HG03159 (cell line): ENCODE results near the gene CA9.

Experiments
- ATAC-seq: cut with Tn5 transposase; IDR thresholded peaks from one replicate; pipeline ENCODE4 v1.9.1; 2021; ENCODE audit warnings: mild to moderate bottlenecking, moderate library complexity; ENCODE audit not compliant: unreplicated experiment

CA9 gene

DNA sequence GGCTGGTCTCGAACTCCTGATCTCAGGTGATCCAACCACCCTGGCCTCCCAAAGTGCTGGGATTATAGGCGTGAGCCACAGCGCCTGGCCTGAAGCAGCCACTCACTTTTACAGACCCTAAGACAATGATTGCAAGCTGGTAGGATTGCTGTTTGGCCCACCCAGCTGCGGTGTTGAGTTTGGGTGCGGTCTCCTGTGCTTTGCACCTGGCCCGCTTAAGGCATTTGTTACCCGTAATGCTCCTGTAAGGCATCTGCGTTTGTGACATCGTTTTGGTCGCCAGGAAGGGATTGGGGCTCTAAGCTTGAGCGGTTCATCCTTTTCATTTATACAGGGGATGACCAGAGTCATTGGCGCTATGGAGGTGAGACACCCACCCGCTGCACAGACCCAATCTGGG, 1.5 kb downstream of the CA9 start:
- no peak for ATAC-seq

DNA sequence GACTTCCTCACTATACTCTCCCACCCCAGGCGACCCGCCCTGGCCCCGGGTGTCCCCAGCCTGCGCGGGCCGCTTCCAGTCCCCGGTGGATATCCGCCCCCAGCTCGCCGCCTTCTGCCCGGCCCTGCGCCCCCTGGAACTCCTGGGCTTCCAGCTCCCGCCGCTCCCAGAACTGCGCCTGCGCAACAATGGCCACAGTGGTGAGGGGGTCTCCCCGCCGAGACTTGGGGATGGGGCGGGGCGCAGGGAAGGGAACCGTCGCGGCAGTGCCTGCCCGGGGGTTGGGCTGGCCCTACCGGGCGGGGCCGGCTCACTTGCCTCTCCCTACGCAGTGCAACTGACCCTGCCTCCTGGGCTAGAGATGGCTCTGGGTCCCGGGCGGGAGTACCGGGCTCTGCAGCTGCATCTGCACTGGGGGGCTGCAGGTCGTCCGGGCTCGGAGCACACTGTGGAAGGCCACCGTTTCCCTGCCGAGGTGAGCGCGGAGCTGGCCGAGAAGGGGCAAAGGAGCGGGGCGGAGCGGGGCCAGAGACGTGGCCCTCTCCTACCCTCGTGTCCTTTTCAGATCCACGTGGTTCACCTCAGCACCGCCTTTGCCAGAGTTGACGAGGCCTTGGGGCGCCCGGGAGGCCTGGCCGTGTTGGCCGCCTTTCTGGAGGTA, 2.1 kb downstream of the CA9 start:
- no peak for ATAC-seq

DNA sequence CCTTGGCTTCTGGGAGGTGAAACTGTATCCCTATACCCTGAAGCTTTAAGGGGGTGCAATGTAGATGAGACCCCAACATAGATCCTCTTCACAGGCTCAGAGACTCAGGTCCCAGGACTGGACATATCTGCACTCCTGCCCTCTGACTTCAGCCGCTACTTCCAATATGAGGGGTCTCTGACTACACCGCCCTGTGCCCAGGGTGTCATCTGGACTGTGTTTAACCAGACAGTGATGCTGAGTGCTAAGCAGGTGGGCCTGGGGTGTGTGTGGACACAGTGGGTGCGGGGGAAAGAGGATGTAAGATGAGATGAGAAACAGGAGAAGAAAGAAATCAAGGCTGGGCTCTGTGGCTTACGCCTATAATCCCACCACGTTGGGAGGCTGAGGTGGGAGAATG, 5.4 kb downstream of the CA9 start:
- no peak for ATAC-seq

DNA sequence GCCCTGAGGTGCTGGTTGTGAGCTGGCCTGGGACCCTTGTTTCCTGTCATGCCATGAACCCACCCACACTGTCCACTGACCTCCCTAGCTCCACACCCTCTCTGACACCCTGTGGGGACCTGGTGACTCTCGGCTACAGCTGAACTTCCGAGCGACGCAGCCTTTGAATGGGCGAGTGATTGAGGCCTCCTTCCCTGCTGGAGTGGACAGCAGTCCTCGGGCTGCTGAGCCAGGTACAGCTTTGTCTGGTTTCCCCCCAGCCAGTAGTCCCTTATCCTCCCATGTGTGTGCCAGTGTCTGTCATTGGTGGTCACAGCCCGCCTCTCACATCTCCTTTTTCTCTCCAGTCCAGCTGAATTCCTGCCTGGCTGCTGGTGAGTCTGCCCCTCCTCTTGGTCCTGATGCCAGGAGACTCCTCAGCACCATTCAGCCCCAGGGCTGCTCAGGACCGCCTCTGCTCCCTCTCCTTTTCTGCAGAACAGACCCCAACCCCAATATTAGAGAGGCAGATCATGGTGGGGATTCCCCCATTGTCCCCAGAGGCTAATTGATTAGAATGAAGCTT, 6.1 kb downstream of the CA9 start:
- ATAC-seq = no peak

DNA sequence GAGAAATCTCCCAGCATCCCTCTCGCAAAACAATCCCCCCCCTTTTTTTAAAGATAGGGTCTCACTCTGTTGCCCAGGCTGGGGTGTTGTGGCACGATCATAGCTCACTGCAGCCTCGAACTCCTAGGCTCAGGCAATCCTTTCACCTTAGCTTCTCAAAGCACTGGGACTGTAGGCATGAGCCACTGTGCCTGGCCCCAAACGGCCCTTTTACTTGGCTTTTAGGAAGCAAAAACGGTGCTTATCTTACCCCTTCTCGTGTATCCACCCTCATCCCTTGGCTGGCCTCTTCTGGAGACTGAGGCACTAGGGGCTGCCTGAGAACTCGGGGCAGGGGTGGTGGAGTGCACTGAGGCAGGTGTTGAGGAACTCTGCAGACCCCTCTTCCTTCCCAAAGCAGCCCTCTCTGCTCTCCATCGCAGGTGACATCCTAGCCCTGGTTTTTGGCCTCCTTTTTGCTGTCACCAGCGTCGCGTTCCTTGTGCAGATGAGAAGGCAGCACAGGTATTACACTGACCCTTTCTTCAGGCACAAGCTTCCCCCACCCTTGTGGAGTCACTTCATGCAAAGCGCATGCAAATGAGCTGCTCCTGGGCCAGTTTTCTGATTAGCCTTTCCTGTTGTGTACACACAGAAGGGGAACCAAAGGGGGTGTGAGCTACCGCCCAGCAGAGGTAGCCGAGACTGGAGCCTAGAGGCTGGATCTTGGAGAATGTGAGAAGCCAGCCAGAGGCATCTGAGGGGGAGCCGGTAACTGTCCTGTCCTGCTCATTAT, 6.8 kb downstream of the CA9 start:
- ATAC-seq = no peak

DNA sequence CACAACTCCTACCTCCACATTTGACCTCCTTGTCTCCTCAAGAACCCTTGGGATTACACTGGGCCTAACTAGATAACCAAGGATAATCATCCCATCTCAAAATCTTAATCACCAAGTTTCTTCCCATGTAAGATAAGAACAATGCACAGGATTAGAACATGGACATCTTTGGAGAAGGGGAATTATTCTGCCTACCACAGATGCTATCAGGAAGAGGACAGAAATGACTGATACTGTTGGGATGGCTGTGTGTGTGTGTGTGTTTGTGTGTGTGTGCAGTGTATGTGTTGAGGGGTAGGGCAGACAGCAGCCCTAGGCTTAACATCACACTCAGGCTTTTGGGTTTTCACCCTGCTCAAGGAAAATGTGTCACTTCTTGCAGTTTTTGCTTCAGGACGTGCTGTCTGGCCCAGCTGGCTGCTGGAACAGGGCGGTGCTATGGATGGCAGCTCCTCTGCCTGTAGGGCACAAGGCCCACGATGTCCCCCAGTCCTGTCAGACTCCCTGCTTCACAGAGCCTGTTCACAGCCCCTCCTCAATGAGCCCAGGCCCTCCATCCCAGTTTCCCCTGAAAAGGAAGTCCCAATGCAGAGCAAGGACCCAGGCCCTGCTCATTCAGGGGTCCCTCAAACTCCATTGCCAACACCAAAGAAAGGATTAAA, 7.7 kb downstream of the CA9 start:
- ATAC-seq = no peak

DNA sequence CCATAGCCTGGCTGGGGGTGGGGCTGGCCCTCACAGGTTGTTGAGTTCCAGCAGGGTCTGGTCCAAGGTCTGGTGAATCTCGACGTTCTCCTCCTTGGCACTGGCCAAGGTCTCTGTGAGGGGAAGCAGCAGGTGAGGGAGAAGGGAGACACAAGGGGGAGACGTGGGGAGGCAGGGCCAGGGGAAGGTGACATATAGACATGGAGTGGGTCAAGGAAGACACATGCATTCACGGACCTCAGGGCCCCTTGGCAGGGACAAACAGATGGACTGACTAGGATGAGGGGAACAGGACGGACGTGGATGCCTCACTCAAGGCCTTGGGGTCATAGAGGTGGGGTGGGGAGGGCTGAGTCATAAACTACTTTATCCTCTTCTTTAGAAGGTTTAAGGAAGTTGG, 8.3 kb downstream of the CA9 start:
- no peak for ATAC-seq

DNA sequence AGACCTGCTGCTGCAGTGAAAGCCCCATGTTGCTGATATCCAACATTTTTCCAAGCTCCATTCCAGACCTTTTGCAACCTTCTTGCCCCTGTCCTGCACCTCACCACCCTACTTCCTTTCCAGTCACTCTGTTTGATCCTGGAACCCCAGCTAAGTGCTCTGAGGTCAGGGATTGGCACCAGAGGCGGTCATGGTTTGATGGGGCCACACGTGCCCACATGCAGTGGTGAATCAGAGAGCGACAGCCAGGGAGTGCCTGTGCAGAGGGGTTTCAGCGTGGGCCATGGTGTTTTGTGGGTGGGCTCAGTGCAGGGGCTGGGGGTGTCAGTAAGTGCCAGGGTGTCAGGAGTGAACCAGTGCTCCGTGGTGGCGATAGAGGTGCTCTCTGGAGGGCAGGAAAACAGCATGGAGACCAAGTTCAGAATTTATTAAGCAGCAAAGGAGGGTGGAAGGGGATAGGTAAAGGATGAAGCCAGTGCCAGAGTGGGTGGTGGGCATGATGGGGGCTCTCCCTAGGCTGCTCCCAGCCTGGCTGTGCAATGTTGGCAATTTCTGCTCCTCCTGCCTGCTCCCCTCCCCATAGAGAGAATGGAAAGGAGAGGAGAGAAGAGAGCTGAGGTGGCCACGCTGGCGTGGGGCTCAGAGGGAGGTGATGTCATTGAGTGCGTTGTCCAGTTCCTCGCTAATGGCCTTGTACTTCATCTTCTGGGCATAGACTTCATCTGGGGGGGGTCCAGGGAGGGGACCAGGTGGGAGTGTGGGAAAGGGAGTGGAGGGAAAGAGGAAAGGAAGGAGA, 9.0 kb downstream of the CA9 start:
- no peak for ATAC-seq

DNA sequence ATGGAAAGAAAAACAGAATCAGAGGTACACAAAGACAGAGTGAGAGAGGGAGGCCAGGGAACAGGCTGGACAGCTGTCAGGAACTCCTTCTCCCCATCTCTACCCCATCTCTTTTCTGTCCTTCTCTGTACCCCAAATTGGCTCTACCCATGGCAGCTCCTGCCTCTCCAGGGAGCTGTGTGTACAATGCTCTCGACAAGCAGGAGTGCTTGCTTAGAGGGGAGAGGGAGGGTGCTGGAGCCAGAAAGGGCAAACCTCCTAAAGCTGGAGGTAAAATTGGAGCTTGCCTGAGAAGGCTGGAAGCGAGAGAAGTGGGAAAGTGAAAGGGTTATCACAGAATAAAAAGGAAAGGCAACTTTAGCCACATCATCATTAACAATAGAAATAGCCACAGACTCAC, 9.6 kb downstream of the CA9 start:
- no peak for ATAC-seq

DNA sequence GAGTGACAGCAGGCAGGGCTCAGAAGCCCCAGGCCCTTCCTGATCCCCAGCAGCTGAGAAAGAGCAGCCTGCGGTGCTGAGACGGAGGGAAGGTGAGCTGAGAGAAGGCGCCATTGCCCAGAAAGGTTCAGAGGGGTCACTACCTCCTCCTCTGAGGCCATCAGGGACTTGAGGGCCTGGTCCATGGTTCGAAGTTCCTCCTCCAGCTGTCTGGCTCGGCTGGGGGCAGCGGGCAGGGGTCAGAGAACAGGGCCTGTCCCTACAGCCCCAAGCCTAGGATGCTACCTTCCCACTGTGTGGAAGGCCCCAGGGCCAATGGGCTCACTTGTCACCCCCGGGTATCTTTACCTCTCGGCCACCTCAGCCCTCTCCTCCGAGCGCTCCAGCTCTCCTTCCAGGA, 11.2 kb downstream of the CA9 start:
- no peak for ATAC-seq

DNA sequence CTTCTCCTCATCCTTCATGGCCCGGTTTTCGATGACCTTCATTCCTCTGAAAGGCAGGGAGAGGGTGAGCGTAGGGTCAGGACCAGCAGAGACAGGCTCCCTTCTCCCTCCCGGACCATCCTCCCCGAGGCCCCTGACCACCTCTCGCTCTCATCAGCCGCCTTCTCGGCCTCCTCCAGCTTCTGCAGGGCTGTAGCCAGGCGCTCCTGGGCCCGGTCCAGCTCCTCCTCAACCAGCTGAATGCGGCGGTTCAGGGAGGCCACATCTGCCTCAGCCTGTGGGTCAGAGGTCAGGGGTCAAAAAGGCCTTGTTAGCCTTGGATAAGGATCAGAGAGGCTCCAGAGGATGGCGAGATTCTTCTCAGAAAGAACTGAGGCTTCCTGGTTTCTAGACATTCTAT, 11.8 kb downstream of the CA9 start:
- ATAC-seq = no peak

DNA sequence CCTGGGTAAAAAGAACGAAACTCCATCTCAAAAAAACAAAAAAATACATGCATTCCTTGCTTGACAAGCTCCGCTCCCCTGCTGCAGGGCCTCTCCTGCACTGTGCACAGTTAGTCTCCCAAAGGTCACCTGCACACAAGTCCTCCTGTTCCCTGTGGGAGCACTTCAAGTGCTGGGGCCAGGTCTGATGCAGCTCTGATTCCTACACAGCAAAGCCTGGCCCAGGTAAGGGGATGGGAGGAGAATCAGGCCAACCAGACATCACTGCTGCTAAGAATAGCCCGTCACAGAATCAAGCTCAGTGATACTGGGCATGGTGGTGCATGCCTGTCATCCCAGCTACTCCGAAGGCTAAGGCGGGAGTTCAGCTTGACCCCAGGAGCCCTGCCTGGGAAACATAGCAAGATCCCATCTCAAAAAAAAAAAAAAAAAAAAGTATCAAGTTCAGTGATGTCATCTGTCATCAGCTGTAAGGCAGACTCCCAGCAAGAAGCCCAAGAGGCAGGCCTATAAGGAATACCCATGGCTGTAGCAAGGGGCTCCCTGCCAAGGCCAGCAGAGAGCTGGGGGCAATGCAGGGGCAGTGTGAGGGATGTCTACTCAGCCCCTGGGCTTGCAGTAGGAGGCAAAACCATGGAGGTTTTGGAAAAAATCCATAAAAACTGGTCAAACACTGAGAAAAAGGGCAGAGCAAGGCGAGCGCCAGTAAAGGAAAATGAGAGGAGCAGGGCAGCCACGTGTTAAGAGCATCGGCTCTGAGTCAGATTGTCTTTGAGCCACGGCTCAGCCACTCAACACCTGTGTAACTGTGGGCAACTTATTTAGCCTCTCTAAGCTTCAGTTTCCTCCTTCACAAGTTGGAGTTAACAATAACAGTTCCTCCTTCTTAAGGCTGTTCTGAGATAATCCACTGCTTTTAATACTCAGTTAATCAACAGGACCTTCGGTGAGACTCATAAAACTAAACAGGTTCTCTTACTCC, 12.8 kb downstream of the CA9 start:
- ATAC-seq = no peak

DNA sequence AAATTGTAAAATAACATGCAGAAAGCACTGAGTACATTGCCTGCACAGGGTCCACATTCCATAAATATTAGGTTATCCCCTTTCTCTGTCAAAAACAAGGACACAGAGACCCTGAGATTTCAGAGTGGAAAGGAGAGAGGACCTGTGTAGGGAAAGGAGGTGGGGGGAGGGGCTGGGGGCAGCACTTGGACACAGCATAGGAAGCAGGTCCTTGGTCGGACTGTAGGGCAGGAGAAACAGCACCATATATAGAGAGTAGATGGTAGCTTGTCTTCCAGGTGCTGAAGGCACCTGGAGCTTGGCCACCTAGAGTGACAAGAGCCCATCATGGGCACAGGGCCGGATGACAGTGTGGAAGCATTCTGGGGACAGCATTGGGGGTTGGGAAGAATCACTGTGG, 13.6 kb downstream of the CA9 start:
- ATAC-seq = no peak

DNA sequence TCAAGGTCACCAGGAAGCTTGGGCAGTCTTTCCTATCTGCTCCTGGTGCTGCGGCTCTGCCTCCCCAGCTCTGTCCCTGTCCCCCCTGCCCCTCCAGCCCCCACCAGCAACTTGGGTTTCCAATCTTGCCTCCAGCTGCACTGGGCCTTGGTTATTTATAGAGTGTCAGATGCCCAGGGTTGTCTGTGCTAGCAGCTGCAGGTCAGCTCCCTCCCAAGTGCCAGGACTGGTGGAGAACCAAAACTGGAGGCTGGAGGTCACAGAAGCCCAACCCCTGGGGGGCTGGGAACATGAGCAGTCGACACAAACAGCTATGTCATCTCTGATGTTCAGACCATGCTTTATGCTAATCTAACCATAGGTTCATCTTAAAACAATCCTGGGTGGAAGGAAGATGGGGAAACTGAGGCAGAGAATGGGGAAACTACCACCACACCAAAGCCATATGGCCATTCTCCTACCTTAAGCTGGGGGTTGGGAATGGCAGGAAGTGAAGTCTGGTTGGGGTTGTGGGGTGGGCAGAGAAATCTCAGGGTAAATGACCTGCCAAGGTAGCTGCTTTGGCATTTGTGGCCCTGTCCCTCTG, 14.3 kb downstream of the CA9 start:
- ATAC-seq = no peak

DNA sequence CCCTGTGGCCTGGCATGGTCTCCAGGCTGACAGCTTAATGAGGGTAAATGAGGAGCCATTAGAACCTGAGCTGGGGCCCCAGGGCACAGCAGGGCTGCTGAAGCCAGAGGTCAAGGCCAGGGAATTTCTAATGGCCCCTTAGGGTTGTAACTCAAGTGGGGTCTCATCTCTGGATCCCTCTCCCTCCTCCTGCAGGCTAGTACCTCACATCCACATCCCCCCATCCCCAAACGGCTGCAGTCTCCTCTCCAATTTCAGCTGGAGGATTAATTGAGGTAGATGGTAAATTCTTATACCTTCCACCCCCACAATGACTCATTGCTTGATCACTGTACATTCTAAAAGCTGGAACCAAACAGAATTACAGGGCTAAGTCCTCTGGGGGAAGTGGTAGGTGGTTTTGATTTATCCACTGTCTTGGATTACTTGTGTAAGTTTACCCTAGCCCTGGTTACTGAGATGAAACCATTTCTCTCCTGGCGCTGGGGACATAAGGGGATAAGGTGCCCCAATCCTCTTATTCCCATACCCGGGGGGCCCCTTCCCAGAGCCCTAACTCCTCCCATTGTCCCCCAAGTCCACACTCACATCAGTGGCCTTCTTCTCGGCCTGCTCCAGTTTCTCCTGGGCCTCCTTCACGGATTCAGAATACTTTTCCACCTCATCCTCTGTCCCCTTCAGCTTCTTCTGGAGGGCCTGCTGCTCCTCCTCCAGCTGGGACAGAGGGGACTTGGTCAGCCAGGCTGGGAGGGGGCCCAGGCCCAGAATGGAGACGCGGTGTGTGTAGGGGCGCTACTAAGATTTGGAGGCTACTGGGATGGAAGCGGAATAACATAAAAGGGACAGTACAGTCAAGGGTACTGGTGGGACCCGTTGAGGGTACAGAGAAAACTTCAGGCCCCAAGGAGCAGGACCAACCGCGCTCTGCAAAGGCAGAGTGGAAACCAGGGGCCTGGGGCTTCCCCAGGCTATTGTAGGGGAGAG, 15.1 kb downstream of the CA9 start:
- ATAC-seq = no peak

DNA sequence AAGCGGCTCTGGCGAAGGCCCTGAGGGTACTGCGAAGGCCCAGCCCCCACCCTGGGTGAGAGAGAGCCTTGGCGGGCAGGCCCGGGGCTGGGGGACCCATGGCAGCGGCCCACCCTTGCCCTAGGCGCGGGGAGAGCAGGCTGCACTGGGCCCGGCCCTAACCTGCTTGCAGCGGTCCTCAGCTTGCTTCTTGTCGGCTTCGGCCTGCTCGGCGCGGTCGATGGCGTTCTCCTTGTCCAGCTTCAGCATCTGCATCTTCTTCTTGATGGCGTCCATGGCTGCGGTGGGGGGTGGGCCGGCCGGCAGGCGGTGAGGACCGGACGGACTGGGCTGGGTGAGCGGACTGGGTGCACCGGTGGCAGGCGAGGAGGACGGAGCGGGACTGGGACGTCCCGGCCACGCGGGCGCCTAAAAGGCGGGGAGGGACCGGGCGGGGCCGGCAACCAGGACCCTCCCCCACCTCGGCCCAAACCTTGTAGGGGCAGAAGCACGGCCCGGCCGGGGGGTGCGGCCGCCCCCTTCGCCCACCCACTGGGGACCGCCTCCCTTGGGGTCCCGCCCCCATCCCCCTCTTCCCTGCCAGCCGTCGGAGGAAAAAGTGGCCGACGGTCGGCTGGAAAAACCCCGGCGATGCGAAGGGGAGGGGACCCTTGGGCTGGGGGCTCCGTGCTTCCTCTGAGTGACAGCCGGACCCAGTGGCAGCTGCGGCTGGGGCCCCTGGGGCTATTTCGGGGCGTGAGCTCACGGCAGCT, 16.0 kb downstream of the CA9 start, which contains the start of gene TPM2:
TPM2 (minus strand) TSS at position 384 of the 752 bp plus-strand sequence; CDS start at position 276, 108 bp downstream.
- ATAC-seq = no peak

DNA sequence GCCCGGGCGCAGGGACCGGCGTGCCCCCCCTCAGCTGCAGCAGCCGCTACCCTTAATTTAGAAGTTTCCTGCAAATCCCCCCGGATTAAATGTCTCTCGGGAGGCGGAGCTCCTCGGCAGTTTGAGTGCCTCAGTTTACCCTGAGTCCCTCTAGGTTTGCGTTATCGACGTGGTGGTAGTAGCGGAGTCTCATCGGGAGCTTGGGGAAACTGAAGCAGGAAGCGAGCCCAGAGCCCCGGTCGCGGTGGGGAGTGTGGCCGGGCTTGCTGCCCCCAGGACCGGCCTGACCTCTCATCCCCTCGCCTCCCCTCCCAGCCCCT, 16.5 kb downstream of the CA9 start:
- ATAC-seq = no peak
